Neural progenitor cell (in vitro differentiated cells): Measurements from ENCODE around the gene WFS1. TPM values are rescaled to one million over a fixed set of nuclear protein-coding genes. Genes with fewer than 3 reads are reported as not detected.

Source experiments
- DNase-seq: peaks from one replicate; pipeline ENCODE4 v3.0.0-alpha.2; 2016; ENCODE audit warnings: low spot score
- H2AFZ ChIP-seq: fragments of 200-600 bp; sonication (generic); replicated peaks from 2 replicates; pipeline ENCODE4 v1.6.1; 2016; ENCODE audit warnings: antibody characterized with exemption
- H3F3A ChIP-seq: fragments of 200-600 bp; sonication (generic); 2 replicates; pipeline ENCODE4 v1.6.1; 2016; ENCODE audit warnings: antibody characterized with exemption, low read depth
- H3K27ac ChIP-seq: fragments of 200-600 bp; sonication (generic); 2 replicates; pipeline ENCODE4 v1.5.1; 2016; ENCODE audit warnings: mild to moderate bottlenecking
- H3K27me3 ChIP-seq: fragments of 200-600 bp; sonication (generic); 2 replicates; pipeline ENCODE4 v1.6.1; 2016; ENCODE audit warnings: mild to moderate bottlenecking, moderate library complexity
- H3K36me3 ChIP-seq: fragments of 200-600 bp; sonication (generic); 2 replicates; pipeline ENCODE4 v1.5.1; 2016
- H3K4me1 ChIP-seq: fragments of 200-600 bp; sonication (generic); 2 replicates; pipeline ENCODE4 v1.6.1; 2016; ENCODE audit warnings: mixed run types
- H3K4me2 ChIP-seq: fragments of 200-600 bp; sonication (generic); 2 replicates; pipeline ENCODE4 v1.6.1; 2016
- H3K4me3 ChIP-seq: fragments of 200-600 bp; sonication (generic); 2 replicates; pipeline ENCODE4 v1.5.1; 2016
- H3K79me2 ChIP-seq: fragments of 200-600 bp; sonication (generic); 2 replicates; pipeline ENCODE4 v1.6.1; 2016; ENCODE audit warnings: low read depth
- H3K9ac ChIP-seq: fragments of 200-600 bp; sonication (generic); 2 replicates; pipeline ENCODE4 v1.6.1; 2016
- H3K9me3 ChIP-seq: fragments of 200-600 bp; sonication (generic); 2 replicates; pipeline ENCODE4 v1.5.1; 2016; ENCODE audit warnings: low read depth
- H4K20me1 ChIP-seq: fragments of 200-600 bp; sonication (generic); 2 replicates; pipeline ENCODE4 v1.6.1; 2016; ENCODE audit warnings: low read depth
- H3K27ac Mint-ChIP-seq: 3 replicates; pipeline ENCODE4 v1.8.0; 2021; ENCODE audit warnings: mixed read lengths
- H3K27me3 Mint-ChIP-seq: 2 replicates; pipeline ENCODE4 v1.8.0; 2022; ENCODE audit warnings: low read depth, mild to moderate bottlenecking, inconsistent platforms, moderate library complexity, mixed read lengths; ENCODE audit not compliant: insufficient read depth
- H3K36me3 Mint-ChIP-seq: 3 replicates; pipeline ENCODE4 v1.8.0; 2021; ENCODE audit warnings: mixed read lengths
- H3K4me1 Mint-ChIP-seq: 3 replicates; pipeline ENCODE4 v1.8.0; 2021; ENCODE audit warnings: mixed read lengths
- H3K4me3 Mint-ChIP-seq: 3 replicates; pipeline ENCODE4 v1.8.0; 2021; ENCODE audit warnings: mild to moderate bottlenecking, moderate library complexity, mixed read lengths
- H3K9me3 Mint-ChIP-seq: 3 replicates; pipeline ENCODE4 v1.8.0; 2020; ENCODE audit warnings: mixed read lengths
- EZH2 ChIP-seq: fragments of 200-600 bp; sonication (generic); IDR thresholded peaks from 2 replicates; pipeline ENCODE4 v1.6.1; 2017; ENCODE audit warnings: antibody characterized with exemption, mild to moderate bottlenecking, moderate library complexity
- EZH2phosphoT487 ChIP-seq: fragments of 200-600 bp; sonication (generic); IDR thresholded peaks from 2 replicates; pipeline ENCODE4 v1.6.1; 2017; ENCODE audit warnings: antibody characterized with exemption
- total RNA-seq: library from RNA; depleted of rRNA; stranded (reverse); fragments of >200 nt; gene quantifications from 2 replicates; pipeline ENCODE4 v1.2.3, GENCODE V29; 2015; ENCODE audit warnings: low replicate concordance
- TF ChIP-seq, protein P1 (sequence below): fragments of 200-600 bp; sonication (generic); IDR thresholded peaks from 2 replicates; pipeline ENCODE4 v1.5.1; 2017; ENCODE audit warnings: antibody characterized with exemption, mild to moderate bottlenecking

The WFS1 gene
- total RNA-seq, 1 donor from 2014 or later = 8.8 TPM

DNA sequence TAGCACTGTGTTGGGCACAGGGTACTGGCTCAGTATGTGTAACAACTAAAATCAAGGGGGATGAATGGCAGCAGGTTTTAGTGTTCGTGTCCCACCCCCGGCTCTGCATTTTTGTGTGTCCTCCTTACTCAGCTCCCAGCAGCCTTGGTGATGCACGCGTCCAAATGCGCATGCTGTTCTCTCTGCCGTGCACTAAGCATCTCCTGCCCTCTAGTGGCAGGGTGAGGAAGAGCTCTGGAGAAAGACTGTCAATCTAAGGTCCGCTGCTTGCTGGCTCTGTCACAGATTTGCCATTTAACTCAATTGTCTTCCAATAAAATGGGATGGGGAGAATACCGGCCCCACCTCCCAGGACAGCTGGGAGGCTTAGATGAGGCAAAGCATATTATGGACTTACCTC lies 61.4 kb downstream of the WFS1 start:
- Histone ChIP-seq H3K27me3 (no peaks in the 10 kb centered on the region), H3K4me2 (no peak overlapping the region), H3K27ac (no peak overlapping the region), H3K36me3 (no peaks in the 10 kb centered on the region), H3F3A (peaks cover 1% of the 10 kb centered on the region), H4K20me1 (no peaks in the 10 kb centered on the region), H2AFZ (no peak overlapping the region), H3K9ac (no peak overlapping the region), H3K4me1 (no peaks in the 10 kb centered on the region), H3K79me2 (no peaks in the 10 kb centered on the region), H3K4me3 (no peak overlapping the region), H3K9me3 (no peaks in the 10 kb centered on the region)
- Mint-ChIP-seq H3K9me3 (peaks cover 2% of the 10 kb centered on the region), H3K36me3 (no peaks in the 10 kb centered on the region), H3K4me3 (no peak overlapping the region), H3K27me3 (peaks cover 28% of the 10 kb centered on the region), H3K4me1 (peaks cover 3% of the 10 kb centered on the region), H3K27ac (no peak overlapping the region)
- DNase-seq = no peak
- TF ChIP-seq EZH2 = no peak
- TF ChIP-seq, protein P1, sequence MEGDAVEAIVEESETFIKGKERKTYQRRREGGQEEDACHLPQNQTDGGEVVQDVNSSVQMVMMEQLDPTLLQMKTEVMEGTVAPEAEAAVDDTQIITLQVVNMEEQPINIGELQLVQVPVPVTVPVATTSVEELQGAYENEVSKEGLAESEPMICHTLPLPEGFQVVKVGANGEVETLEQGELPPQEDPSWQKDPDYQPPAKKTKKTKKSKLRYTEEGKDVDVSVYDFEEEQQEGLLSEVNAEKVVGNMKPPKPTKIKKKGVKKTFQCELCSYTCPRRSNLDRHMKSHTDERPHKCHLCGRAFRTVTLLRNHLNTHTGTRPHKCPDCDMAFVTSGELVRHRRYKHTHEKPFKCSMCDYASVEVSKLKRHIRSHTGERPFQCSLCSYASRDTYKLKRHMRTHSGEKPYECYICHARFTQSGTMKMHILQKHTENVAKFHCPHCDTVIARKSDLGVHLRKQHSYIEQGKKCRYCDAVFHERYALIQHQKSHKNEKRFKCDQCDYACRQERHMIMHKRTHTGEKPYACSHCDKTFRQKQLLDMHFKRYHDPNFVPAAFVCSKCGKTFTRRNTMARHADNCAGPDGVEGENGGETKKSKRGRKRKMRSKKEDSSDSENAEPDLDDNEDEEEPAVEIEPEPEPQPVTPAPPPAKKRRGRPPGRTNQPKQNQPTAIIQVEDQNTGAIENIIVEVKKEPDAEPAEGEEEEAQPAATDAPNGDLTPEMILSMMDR = peak; percentile 58
- TF ChIP-seq EZH2phosphoT487 = no peak

DNA sequence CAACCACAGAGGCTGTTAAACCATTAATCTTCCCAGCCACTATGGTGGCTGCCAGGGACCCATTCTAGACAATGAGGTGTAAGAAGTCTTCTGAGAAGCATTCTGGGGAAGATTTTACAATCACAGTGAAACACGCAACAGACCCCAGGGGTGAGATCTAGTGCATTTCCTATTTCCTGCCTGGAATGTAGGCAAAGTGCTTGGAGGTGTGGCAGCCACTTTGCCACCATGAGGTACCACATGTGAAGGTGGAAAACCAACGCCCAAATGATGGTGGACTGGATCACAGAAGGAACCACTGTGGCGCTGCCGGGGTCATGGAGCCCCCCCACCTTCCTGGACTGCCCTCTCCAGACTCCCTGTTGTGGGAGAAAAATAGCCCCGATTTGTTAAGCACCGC lies 61.8 kb downstream of the WFS1 start:
- no peak overlapping the region for H3K27ac ChIP-seq
- no peak overlapping the region for H3K27ac Mint-ChIP-seq
- no peak overlapping the region for H3K9ac ChIP-seq
- H3K36me3 ChIP-seq = no peaks in the 10 kb centered on the region
- no peak overlapping the region for H2AFZ ChIP-seq
- H3K27me3 Mint-ChIP-seq = peaks cover 28% of the 10 kb centered on the region
- H3K4me1 Mint-ChIP-seq = peaks cover 2% of the 10 kb centered on the region
- no peaks in the 10 kb centered on the region for H4K20me1 ChIP-seq
- H3K4me1 ChIP-seq = no peaks in the 10 kb centered on the region
- H3K4me3 Mint-ChIP-seq = no peak overlapping the region
- no peak for DNase-seq
- no peak overlapping the region for H3K4me2 ChIP-seq
- no peaks in the 10 kb centered on the region for H3K9me3 ChIP-seq
- H3K9me3 Mint-ChIP-seq = peaks cover 2% of the 10 kb centered on the region
- H3K79me2 ChIP-seq = no peaks in the 10 kb centered on the region
- no peaks in the 10 kb centered on the region for H3K36me3 Mint-ChIP-seq
- H3F3A ChIP-seq = no peaks in the 10 kb centered on the region
- TF ChIP-seq EZH2 (no peak), EZH2phosphoT487 (no peak)
- TF ChIP-seq, protein P1 = no peak
- H3K4me3 ChIP-seq = no peak overlapping the region
- H3K27me3 ChIP-seq = no peaks in the 10 kb centered on the region

DNA sequence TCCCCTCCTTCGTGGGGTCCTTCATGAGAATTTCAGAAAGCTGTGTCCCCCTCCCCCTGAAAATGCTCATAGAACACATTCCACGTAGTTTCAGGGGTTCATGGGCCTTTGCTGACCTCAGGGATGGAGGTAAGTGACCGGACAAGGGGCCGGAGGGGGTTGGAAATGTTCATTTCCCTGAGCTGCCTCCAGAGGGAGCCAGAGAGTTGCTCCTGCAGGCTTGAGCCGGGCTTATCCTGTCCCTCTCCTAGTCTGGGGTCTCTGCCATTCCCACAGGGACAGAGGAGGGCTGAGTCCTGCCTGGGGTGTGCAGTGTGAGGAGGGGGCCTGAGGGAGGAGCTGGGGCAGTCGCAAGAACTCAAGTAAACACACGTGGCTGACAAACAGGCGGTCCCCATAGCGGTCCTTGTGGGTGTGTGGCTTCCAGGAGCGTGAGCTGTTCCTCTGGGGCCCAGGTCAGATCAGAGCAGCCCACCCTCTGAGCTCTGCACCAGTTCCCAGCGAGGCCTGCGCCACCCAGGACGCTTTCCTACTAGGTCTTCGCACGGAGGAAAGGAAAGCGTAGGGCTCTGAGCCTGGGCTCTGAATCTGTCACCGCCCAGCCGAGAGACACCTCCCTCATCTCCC lies 62.5 kb downstream of the WFS1 start:
- Histone ChIP-seq H3K79me2 (no peaks in the 10 kb centered on the region), H3K4me1 (peaks cover under 1% of the 10 kb centered on the region), H3K9me3 (no peaks in the 10 kb centered on the region), H3K4me2 (no peak overlapping the region), H3K27me3 (no peaks in the 10 kb centered on the region), H3K9ac (no peak overlapping the region), H3K36me3 (no peaks in the 10 kb centered on the region), H3F3A (no peaks in the 10 kb centered on the region), H3K4me3 (no peak overlapping the region), H2AFZ (no peak overlapping the region), H3K27ac (no peak overlapping the region), H4K20me1 (no peaks in the 10 kb centered on the region)
- Mint-ChIP-seq H3K27me3 (peaks cover 28% of the 10 kb centered on the region), H3K9me3 (peaks cover 2% of the 10 kb centered on the region), H3K27ac (no peak overlapping the region), H3K4me3 (no peak overlapping the region), H3K36me3 (no peaks in the 10 kb centered on the region), H3K4me1 (peaks cover 4% of the 10 kb centered on the region)
- peak; percentile 67 for DNase-seq
- TF ChIP-seq, protein P1 = peak; percentile 84
- no peak for TF ChIP-seq EZH2phosphoT487
